Medulla oblongata (tissue), 1 donor: Measurements from ENCODE around the gene TMOD1.
A peak's percentile ranks its signal among the peaks of the same experiment; 100 is the strongest.

Experiments
- DNase-seq: peaks from one replicate; pipeline ENCODE4 v3.0.0-alpha.2; 2015; ENCODE audit errors: extremely low spot score

TMOD1 gene

DNA sequence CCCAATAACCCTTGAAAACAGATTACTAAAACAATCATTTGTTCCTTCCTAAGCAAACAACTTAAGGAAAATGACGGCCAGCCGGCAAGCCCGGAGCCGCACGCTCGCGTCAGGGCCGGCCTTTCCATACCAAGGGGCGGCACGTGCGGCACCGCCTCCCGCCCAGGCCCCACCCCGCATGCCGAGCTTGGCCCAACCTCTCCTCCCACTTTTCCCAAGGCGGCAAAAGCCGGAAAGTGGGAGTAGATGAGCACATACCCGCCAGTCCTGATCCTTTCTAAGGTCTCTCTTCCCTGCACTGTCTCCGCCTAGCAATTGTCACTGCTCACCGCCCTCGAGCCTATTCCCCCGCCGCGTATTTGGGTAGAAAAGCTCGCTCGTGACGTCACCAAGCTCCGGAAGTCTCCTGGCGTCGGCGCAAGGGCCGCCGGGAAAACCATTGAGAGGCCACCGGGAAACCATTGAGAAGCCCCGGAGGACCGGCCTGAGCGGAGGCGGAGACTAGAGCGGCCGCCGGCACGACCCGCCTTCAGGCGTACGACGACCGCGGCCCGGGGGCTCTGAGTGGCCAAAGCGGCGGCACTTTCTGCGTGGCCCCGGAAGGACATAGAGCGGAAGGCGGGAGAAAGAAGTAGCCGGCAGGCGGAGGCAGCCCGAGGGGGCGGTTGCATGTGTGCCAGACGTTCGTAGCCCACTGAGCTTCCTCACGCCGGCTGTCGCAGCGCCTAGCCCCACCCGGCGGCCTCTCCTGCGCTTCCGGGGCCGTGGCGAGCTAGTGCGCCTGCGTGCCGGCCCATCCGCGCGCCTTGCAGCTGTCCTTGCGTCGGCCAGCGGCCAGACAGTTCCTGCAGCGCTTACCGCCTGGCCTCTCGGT is 131.8 kb downstream of the TMOD1 start, which contains the start of the genes NCBP1 and TSTD2:
TSS of gene NCBP1 (plus strand) at position 837 of the 874 bp plus-strand sequence. CDS start 61 bp downstream, outside the sequence.
TSS of gene TSTD2 (minus strand) at position 384 of the 874 bp plus-strand sequence. CDS start 5,806 bp downstream, outside the sequence.
- DNase-seq, result peak; percentile 98

DNA sequence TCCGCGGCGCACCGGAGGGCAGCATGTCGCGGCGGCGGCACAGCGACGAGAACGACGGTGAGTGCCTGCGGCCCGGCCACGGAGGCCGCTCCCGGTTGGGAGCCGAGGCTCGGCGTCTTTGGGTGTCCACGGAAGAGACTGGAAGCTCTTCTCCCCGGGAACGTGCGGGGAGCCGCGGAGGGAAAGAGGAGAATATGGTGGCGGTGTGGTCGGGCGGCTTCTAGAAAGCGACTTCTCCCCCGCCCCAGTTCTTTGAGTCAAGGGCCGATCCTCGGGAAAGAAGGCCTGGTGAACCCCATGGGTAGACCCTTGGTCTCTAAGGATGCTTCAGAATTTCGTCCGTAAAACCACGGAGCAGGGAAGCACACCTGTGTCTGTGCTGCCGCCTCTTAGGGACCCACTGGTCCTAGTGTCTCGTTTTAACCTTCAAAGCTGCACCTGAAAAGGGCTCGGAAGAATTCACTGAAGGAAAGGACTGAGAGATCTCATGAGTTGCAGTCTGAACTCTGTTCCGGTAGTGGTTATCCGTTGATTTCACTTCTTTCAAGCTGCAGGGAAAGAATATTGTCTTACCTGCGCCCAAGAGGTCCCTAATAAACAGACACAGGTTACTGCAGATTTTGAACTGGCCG is 132.5 kb downstream of the TMOD1 start:
- DNase-seq, result peak; percentile 37

DNA sequence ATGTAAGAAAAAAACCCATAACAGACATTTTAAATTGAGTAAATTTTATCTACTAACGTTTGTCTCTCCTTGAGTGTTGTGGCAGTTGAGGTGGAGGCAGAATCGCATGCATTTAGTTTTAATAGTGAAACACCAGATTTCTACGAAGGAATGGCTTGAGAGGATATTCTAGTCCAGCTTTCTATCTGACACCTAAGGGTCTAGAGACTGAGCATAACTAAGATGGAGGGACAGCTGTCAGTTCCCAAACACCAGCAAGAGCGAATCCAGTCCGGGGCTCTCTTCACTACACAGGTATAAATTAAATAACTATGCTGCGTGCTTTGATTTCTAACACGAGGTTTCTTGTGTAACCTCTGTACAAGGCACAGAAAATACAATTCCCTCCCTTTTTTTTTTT is 133.6 kb downstream of the TMOD1 start:
- DNase-seq, result no peak

DNA sequence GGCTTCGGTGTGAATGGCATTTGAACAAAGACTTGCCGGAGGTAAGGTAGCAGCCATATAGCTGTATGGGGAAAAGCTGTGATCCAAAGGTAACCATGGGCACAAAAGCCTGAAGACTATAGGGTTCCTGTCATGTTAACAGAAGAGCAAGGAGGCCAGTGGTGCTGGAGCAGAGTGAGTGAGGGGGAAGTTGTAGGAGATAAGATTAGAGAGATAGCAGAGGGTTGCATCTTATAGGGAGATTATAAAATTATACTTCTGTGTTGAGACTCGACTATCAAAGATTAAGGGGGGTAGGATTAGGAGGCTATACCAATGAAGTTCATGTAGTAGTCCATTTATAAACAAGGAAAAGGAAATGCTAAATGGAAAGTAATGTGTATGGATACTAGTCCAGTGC is 135.4 kb downstream of the TMOD1 start:
- no peak for DNase-seq

DNA sequence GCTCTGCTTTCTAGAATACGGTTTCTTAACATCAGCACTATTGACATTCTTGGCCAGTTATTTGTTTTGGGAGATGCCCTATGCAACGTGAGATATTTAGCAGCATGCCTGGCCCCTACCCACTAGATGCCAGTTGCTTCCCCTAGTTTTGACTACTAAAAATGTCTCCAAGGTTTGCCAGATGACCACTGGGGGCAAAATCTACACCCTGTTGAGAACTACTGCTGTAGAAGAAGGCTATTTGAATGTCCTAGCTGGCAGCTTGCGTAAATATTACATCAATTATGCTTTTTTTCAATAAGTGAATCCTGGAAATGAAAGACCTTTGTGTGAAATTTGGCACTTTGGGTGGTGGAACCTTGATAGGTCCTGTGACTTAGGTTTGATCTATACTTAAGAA is 137.2 kb downstream of the TMOD1 start:
- no peak for DNase-seq

DNA sequence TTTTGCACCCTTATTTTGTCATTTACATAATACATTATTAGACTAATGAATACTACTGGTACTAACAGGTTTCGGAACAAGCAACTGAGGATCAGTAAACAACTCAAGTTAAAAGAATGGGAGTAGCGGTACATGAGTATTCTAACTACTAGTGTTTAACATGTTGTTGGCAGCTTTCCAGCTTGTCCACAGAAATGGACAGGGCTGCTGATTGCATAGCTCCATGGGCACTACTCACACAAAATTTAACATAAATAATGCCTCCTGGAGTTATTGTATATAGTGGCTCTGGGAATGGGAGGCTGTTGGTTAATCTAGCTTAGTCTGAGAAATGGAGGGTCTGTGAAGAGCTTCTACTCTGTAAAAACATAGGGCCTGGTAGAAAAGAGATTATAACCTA is 138.9 kb downstream of the TMOD1 start:
- no peak for DNase-seq

DNA sequence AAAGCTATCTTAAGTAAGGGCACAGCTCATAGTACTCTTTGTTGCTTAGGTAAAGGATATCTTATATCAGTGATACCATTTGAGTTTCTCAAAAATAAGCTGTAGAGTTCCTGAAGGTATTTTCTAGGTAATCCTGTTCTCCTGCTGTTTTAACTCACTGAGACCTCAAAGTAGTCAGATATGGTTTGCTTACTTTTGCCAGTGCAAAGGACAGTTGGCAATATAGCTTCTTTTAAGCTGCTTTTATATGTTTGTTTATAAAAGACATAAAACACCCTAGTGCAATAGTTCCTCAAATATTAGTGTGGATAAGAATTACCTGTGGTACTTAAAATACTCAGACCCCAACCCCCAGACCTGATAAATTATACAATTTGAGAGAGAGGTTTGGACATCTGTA is 144.3 kb downstream of the TMOD1 start:
- DNase-seq, result no peak

DNA sequence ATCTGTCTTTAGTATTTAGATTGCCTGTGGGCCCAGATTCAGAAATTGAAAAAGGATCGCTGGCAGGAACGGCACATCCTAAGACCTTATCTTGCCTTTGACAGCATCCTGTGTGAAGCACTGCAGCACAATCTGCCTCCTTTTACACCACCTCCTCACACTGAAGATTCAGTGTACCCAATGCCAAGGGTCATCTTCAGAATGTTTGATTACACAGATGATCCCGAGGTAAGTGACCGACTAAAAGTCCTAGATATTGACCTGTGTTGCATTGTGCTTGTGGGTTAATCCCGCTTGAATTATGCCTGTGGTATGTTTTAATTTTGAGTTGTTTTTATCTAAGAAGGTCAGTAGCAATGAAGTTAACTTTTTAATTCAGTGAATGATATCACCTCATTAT is 146.5 kb downstream of the TMOD1 start:
- no peak for DNase-seq
